ENCODE measurements around the gene CYP2W1.
"Not testable (repeated sequence)": the region's sequence is repeated elsewhere in the genome, so short reads cannot be mapped to it uniquely, and the experiment has no call there.

Gene CYP2W1

DNA sequence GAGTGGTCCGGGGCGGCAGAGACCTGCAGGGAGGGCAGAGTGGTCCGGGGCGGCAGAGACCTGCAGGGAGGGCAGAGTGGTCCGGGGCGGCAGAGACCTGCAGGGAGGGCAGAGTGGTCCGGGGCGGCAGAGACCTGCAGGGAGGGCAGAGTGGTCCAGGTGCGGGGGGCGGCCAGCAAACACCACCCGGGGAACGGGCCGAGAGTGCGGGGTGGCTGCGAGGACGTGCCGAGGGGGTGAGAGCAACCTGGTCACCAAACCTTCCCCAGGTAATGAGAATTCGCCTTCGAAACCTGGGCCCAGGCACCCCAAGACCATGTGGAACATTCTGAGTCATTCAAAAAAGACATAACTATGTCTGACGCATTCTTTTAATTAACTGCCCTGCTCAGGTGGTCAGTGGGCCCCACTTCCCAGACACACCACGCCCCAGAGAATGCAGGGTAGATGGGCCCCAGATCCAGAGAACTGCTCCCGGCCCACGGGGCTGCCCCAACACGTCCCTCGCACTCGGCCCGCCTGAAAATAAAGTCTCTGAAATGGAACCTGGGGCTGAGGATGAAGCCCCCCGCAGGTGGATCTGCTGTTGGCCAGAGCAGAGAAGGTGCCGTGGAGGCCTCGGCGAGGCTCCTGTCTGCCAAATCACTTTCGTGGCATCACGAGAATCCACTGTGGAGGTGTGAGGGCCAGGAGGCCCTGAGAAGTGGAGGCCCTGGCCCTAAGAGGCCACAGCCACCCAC lies 48.9 kb downstream of the CYP2W1 start:
- no peak for ATAC-seq (ENCODE audit: low read depth)
- Mint-ChIP-seq H3K36me3 (no peaks in the 10 kb centered on the region), H3K4me1 (peaks cover 22% of the 10 kb centered on the region), H3K27ac (no peak overlapping the region), H3K27me3 (peaks cover 8% of the 10 kb centered on the region), H3K9me3 (no peaks in the 10 kb centered on the region), H3K4me3 (no peak overlapping the region)
- no peak for DNase-seq (ENCODE audit: low spot score in 2 of 2)

DNA sequence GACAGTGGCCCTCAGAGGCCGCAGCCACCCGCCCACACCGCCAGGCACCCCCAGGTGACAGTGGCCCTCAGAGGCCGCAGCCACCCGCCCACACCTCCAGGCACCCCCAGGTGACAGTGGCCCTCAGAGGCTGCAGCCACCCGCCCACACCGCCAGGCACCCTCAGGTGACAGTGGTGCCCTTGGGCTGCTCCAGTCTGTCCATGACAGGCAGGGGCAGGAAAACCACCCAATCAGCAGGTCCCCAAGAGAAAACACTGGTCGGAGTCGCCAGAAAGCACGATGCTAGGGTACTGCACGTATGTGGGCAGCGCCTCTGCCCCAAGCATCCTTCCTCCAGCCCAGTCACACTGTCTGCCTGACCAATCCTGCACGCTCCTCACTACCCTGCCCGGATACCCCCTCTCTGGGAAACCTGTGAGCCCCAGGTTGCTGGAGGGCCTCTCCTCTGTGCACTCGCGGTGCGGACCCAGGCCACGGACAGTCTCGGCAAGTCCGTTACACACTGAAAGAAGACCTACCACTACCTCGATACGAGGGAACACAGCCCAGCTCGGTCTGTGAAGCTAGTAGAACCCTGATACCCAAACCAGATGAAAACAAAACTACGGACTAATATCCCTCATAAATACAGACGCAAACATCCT lies 49.7 kb downstream of the CYP2W1 start:
- H3K36me3 Mint-ChIP-seq: no peaks in the 10 kb centered on the region
- DNase-seq (ENCODE audit: low spot score in 2 of 2) (no peak), ATAC-seq (ENCODE audit: low read depth) (no peak)
- peaks cover 17% of the 10 kb centered on the region for H3K4me1 Mint-ChIP-seq
- H3K27me3 Mint-ChIP-seq: peaks cover 8% of the 10 kb centered on the region
- H3K27ac Mint-ChIP-seq: no peak overlapping the region
- H3K9me3 Mint-ChIP-seq: no peaks in the 10 kb centered on the region
- no peak overlapping the region for H3K4me3 Mint-ChIP-seq

DNA sequence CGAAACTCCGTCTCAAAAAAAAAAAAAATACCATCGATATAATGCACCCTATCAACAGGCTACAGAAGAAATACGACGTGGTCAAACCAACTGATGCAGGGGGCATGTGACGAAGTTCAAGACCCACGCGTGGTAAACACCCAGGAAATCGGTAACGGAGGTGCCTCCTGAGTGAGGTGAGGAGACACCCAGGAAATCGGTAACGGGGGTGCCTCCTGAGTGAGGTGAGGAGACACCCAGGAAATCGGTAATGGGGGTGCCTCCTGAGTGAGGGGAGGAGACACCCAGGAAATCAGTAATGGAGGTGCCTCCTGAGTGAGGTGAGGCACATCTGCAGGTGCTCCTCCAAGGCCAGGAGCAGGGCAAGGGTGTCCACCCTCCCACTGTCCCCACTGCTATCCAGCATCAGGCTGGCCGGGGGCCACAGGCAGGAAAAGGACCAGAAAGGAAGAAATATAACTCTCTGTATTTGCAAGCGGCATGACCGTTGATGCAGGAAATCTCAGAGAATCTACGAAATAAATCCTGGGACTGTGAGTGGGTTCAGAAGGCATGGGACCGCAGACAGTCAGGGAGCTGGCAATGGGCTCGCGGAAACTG lies 50.7 kb downstream of the CYP2W1 start:
- no peak for DNase-seq (ENCODE audit: low spot score in 2 of 2)
- Mint-ChIP-seq H3K9me3 (no peaks in the 10 kb centered on the region), H3K4me3 (no peak overlapping the region), H3K4me1 (peaks cover 15% of the 10 kb centered on the region), H3K36me3 (no peaks in the 10 kb centered on the region), H3K27me3 (peaks cover 8% of the 10 kb centered on the region), H3K27ac (no peak overlapping the region)
- no peak for ATAC-seq (ENCODE audit: low read depth)

DNA sequence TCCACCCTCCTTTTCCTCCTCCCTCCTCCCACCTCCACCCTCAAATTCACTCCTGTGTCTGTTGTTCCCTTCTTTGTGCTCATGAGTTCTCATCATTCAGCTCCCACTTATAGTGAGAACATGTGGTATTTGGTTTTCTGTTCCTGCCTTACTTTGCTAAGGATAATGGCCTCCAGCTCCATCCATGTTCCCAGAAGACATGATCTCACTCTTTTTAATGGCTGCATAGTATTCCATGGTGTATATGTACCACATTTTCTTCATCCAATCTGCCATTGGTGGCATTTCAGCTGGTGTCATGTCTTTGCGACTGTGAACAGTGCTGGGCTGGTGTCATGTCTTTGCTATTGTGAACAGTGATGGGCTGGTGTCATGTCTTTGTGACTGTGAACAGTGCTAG lies 51.8 kb downstream of the CYP2W1 start:
- H3K27ac Mint-ChIP-seq; H3K27me3 Mint-ChIP-seq; H3K4me3 Mint-ChIP-seq; ATAC-seq (ENCODE audit: low read depth); DNase-seq (ENCODE audit: low spot score in 2 of 2); H3K4me1 Mint-ChIP-seq; H3K9me3 Mint-ChIP-seq; H3K36me3 Mint-ChIP-seq: not testable (repeated sequence)

DNA sequence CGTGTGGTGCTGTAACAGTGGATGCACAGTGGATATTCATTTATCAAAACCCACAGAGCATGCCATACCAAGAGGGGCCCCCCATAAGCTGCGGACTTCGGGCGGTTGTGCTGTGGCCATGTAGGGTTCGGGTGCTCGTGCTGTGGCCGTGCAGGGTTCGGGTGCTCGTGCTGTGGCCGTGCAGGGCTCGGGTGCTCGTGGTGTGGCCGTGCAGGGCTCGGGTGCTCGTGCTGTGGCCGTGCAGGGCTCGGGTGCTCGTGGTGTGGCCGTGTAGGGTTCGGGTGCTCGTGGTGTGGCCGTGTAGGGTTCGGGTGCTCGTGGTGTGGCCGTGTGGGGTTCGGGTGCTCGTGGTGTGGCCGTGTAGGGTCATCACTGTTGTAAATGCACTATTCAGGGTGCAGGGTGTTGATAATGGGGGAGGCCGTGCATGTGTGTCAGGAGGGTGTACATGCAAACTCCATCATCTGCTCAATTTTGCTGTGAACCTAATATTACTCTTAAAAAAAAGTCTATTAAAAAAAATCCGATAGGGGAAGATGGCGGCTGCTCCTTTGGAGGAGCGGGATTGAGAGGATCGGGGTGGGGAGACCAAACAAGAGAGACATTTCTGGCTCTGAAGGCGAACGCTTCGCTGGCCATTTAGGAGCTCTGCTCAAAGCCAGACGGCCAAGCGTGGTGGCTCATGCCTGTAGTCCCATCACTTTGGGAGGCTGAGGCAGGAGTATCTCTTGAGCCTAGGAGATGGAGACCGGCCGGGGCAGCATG lies 53.4 kb downstream of the CYP2W1 start:
- not testable (repeated sequence) for DNase-seq (ENCODE audit: low spot score in 2 of 2); H3K9me3 Mint-ChIP-seq; H3K4me1 Mint-ChIP-seq; ATAC-seq (ENCODE audit: low read depth); H3K27ac Mint-ChIP-seq; H3K27me3 Mint-ChIP-seq; H3K4me3 Mint-ChIP-seq; H3K36me3 Mint-ChIP-seq
